Panc1 (cell line): Measurements from ENCODE around the gene DOP1A. TPM values are rescaled to one million over a fixed set of nuclear protein-coding genes. Genes with fewer than 3 reads are reported as not detected.

Experiments used
- ATAC-seq: fragments of 200-7000 bp; cut with Tn5 transposase; 2 replicates; pipeline ENCODE4 v1.9.1; 2020; ENCODE audit warnings: mild to moderate bottlenecking, moderate library complexity
- BruUV-seq: library from RNA; stranded (reverse); fragments of 400-500 nt; replicated peaks from 2 replicates; lab custom pipeline; 2021; lab: Mats Ljungman, UMichigan
- CTCF ChIA-PET: fragments of 300-600 bp; sonication (Branson Sonifier 250); formaldehyde crosslinking; loops from one replicate; lab custom pipeline; 2022; ENCODE audit warnings: antibody characterized with exemption; lab: Charles Lee
- POLR2A ChIA-PET: fragments of 300-600 bp; sonication (Branson Sonifier 250); formaldehyde crosslinking; loops from one replicate; lab custom pipeline; 2022; ENCODE audit warnings: antibody characterized with exemption; lab: Charles Lee
- DNase-seq: peaks from one replicate; pipeline ENCODE4 v3.0.0-alpha.2; 2010; ENCODE audit warnings: low read depth, low spot score
- H3K27ac ChIP-seq: 2 replicates; pipeline ENCODE4 v1.5.1; 2011; ENCODE audit warnings: mild to moderate bottlenecking, low read length, inconsistent platforms
- H3K27me3 ChIP-seq: fragments of 200-500 bp; sonication (Bioruptor generic); 2 replicates; pipeline ENCODE4 v1.6.0; 2014; ENCODE audit warnings: low read length, inconsistent platforms; ENCODE audit not compliant: control insufficient read depth, insufficient read depth
- H3K36me3 ChIP-seq: fragments of 200-500 bp; sonication (Bioruptor generic); 2 replicates; pipeline ENCODE4 v1.5.1; 2014; ENCODE audit warnings: inconsistent platforms, mild to moderate bottlenecking, low read length, moderate library complexity; ENCODE audit not compliant: control insufficient read depth, insufficient read depth
- H3K4me1 ChIP-seq: 2 replicates; pipeline ENCODE4 v1.5.1; 2011; ENCODE audit warnings: inconsistent platforms, mild to moderate bottlenecking, low read length, moderate library complexity; ENCODE audit not compliant: control insufficient read depth, insufficient read depth
- H3K4me3 ChIP-seq, 2 experiments: 2 replicates each; pipeline ENCODE4 v1.5.1; 2011 to 2012; ENCODE audit warnings: low read depth in 2 of 2, low read length in 2 of 2, mild to moderate bottlenecking in 2 of 2, inconsistent platforms in 1 of 2, moderate library complexity in 1 of 2
- H3K9me3 ChIP-seq: fragments of 200-500 bp; sonication (Bioruptor generic); 2 replicates; pipeline ENCODE4 v1.5.1; 2014; ENCODE audit warnings: low read depth, mild to moderate bottlenecking, inconsistent platforms, low read length, moderate library complexity; ENCODE audit not compliant: control insufficient read depth, insufficient read depth
- POLR2AphosphoS5 ChIP-seq: IDR thresholded peaks from 2 replicates; pipeline ENCODE4 v1.6.1; 2012; ENCODE audit warnings: mild to moderate bottlenecking, low read depth, low read length, moderate library complexity
- SIN3A ChIP-seq: IDR thresholded peaks from 2 replicates; pipeline ENCODE4 v1.6.1; 2012; ENCODE audit warnings: low read depth, mild to moderate bottlenecking, low read length, moderate library complexity, borderline replicate concordance; ENCODE audit not compliant: insufficient read depth
- TCF7L2 ChIP-seq: IDR thresholded peaks from 2 replicates; pipeline ENCODE4 v1.6.1; 2011; ENCODE audit warnings: mild to moderate bottlenecking, low read depth, low read length, inconsistent platforms
- in situ Hi-C: cut with HindIII; loops from 2 replicates; pipeline ENCODE4 v1.10.0; 2016; ENCODE audit warnings: low sequenced_read_pairs, low pct_unique_long_range_greater_than_20kb
- intact Hi-C: fragments of 100-400 bp; cut with micrococcal nuclease; formaldehyde crosslinking; loops from one replicate; pipeline ENCODE4 v1.10.0; 2022; ENCODE audit not compliant: unreplicated experiment
- total RNA-seq: library from RNA; stranded (reverse); gene quantifications from one replicate; pipeline ENCODE4 v1.2.1, GENCODE V29; 2021; ENCODE audit not compliant: unreplicated experiment
- TF ChIP-seq, protein P1 (sequence below), 2 experiments: IDR thresholded peaks; 2 replicates each; pipeline ENCODE4 v1.6.1; 2011 to 2012; ENCODE audit warnings: low read depth in 2 of 2, control low read depth in 1 of 2, low read length in 1 of 2, mild to moderate bottlenecking in 1 of 2, moderate library complexity in 1 of 2; ENCODE audit not compliant: insufficient read depth in 1 of 2
- TF ChIP-seq, protein P2 (sequence below): fragments of 450-650 bp; IDR thresholded peaks from 2 replicates; pipeline ENCODE4 v1.5.1; 2017; ENCODE audit warnings: mild to moderate bottlenecking

The DOP1A gene
- total RNA-seq, 1 experiment from 2014 or later, result 13.4 TPM

DNA sequence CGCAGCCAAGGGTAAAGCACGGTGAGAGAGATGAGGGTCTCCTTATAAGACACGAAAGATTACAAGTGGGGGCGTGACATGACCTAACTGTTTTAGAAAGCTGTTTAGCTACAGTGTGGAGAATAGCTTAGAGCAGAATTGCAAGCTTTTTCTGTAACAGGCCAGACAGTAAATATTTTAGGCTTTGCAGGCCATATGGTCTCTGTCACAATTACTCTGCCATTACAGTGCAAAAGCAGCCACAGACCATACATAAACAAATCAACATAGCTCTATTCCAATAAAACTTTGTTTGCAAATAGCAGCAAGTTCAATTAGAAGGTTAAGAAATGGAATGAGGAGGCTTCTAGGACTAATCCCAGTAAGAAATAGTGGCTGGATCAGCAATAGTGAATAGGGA lies 108.8 kb downstream of the DOP1A start:
- ChIA-PET POLR2A (interaction anchor here (0.6 kb wide), 1 partner anchor 10 kb away, joined by 3 read pairs; no protein-coding TSS in a partner anchor), CTCF (no interaction called here)
- DNase-seq (no peak), ATAC-seq (no peak)
- H3K27ac ChIP-seq, result no peak overlapping the region
- H3K27me3 ChIP-seq, result no peaks in the 10 kb centered on the region
- H3K4me1 ChIP-seq, result no peaks in the 10 kb centered on the region
- TF ChIP-seq POLR2AphosphoS5, result no peak
- in situ Hi-C loops (no loop called here), intact Hi-C loops (no loop called here)
- BruUV-seq, result no TSS peak
- no peaks in the 10 kb centered on the region for H3K9me3 ChIP-seq
- H3K36me3 ChIP-seq, result peaks cover 29% of the 10 kb centered on the region
- no peak overlapping the region for H3K4me3 ChIP-seq

- Histone ChIP-seq H3K27ac (no peak overlapping the region), H3K9me3 (no peaks in the 10 kb centered on the region), H3K4me3 (no peak overlapping the region), H3K36me3 (peaks cover 28% of the 10 kb centered on the region), H3K4me1 (no peaks in the 10 kb centered on the region), H3K27me3 (no peaks in the 10 kb centered on the region)
- BruUV-seq, result no TSS peak
- intact Hi-C loops (no loop called here), in situ Hi-C loops (no loop called here)
- DNase-seq (no peak), ATAC-seq (no peak)
- ChIA-PET POLR2A (no interaction called here), CTCF (no interaction called here)
- TF ChIP-seq POLR2AphosphoS5 (no peak), TCF7L2 (no peak), SIN3A (no peak)
- TF ChIP-seq, protein P1, sequence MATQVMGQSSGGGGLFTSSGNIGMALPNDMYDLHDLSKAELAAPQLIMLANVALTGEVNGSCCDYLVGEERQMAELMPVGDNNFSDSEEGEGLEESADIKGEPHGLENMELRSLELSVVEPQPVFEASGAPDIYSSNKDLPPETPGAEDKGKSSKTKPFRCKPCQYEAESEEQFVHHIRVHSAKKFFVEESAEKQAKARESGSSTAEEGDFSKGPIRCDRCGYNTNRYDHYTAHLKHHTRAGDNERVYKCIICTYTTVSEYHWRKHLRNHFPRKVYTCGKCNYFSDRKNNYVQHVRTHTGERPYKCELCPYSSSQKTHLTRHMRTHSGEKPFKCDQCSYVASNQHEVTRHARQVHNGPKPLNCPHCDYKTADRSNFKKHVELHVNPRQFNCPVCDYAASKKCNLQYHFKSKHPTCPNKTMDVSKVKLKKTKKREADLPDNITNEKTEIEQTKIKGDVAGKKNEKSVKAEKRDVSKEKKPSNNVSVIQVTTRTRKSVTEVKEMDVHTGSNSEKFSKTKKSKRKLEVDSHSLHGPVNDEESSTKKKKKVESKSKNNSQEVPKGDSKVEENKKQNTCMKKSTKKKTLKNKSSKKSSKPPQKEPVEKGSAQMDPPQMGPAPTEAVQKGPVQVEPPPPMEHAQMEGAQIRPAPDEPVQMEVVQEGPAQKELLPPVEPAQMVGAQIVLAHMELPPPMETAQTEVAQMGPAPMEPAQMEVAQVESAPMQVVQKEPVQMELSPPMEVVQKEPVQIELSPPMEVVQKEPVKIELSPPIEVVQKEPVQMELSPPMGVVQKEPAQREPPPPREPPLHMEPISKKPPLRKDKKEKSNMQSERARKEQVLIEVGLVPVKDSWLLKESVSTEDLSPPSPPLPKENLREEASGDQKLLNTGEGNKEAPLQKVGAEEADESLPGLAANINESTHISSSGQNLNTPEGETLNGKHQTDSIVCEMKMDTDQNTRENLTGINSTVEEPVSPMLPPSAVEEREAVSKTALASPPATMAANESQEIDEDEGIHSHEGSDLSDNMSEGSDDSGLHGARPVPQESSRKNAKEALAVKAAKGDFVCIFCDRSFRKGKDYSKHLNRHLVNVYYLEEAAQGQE (IDR thresholded peaks at IDR 0.05; ENCODE audit: insufficient read depth in 1 of 2, low read depth in 2 of 2, low read length in 1 of 2), result no peak
- TF ChIP-seq, protein P2, sequence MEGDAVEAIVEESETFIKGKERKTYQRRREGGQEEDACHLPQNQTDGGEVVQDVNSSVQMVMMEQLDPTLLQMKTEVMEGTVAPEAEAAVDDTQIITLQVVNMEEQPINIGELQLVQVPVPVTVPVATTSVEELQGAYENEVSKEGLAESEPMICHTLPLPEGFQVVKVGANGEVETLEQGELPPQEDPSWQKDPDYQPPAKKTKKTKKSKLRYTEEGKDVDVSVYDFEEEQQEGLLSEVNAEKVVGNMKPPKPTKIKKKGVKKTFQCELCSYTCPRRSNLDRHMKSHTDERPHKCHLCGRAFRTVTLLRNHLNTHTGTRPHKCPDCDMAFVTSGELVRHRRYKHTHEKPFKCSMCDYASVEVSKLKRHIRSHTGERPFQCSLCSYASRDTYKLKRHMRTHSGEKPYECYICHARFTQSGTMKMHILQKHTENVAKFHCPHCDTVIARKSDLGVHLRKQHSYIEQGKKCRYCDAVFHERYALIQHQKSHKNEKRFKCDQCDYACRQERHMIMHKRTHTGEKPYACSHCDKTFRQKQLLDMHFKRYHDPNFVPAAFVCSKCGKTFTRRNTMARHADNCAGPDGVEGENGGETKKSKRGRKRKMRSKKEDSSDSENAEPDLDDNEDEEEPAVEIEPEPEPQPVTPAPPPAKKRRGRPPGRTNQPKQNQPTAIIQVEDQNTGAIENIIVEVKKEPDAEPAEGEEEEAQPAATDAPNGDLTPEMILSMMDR, result no peak
Measured at GRCh38 chr6:83180426-83180950, 113.0 kb downstream of the DOP1A start.

DNA sequence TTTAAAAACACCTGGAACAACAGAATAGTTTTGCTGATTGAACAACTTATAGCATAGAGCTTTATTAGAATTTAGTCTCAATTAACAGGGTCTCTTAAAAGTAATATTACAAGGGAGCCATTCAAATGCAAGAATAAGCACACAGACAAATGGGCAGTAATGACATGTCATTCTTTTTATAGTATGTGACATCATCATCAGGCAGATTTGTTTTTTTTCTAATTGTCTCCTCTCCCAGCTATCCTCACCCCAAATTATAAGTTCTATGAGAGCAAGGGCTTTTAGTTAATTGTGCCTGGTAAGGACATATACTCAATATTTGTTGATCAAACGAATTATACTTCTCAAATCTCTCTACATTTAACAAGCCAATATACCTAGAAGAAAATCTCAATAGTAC lies 114.6 kb downstream of the DOP1A start:
- no peak for DNase-seq
- no peaks in the 10 kb centered on the region for H3K9me3 ChIP-seq
- no peak overlapping the region for H3K27ac ChIP-seq
- no peak overlapping the region for H3K4me3 ChIP-seq
- H3K4me1 ChIP-seq, result no peaks in the 10 kb centered on the region
- ATAC-seq, result no peak
- CTCF ChIA-PET, result no interaction called here
- POLR2A ChIA-PET, result no interaction called here
- H3K27me3 ChIP-seq, result no peaks in the 10 kb centered on the region
- TF ChIP-seq, protein P1 (IDR thresholded peaks at IDR 0.05; ENCODE audit: insufficient read depth in 1 of 2, low read depth in 2 of 2, low read length in 1 of 2), result no peak
- TF ChIP-seq, protein P2, result no peak
- TF ChIP-seq POLR2AphosphoS5 (no peak), SIN3A (no peak), TCF7L2 (no peak)
- intact Hi-C loops (no loop called here), in situ Hi-C loops (no loop called here)
- H3K36me3 ChIP-seq, result peaks cover 28% of the 10 kb centered on the region
- BruUV-seq, result no TSS peak
